PC-9 (cell line): ENCODE data around the gene OR56A5. TPM values are rescaled to one million over a fixed set of nuclear protein-coding genes. Genes with fewer than 3 reads are reported as not detected.

ENCODE experiments used
- BruUV-seq: library from RNA; stranded (reverse); fragments of 400-500 nt; replicated peaks from 2 replicates; lab custom pipeline; 2021; lab: Mats Ljungman, UMichigan
- CTCF ChIA-PET: fragments of 300-600 bp; sonication (Branson Sonifier 250); formaldehyde crosslinking; loops from one replicate; lab custom pipeline; 2022; ENCODE audit warnings: antibody characterized with exemption; lab: Charles Lee
- POLR2A ChIA-PET: fragments of 300-600 bp; sonication (Branson Sonifier 250); formaldehyde crosslinking; loops from one replicate; lab custom pipeline; 2022; ENCODE audit warnings: antibody characterized with exemption; ENCODE audit not compliant: unreplicated experiment; lab: Charles Lee
- DNase-seq, 2 experiments: peaks; one replicate each; pipeline versions ENCODE4 v3.0.0 to v3.0.0-alpha.2; 2015 to 2022; ENCODE audit warnings: mixed read lengths in 1 of 2
- H2AFZ ChIP-seq: fragments of 200-600 bp; sonication (generic); 2 replicates; pipeline ENCODE4 v1.8.1; 2017; ENCODE audit warnings: antibody characterized with exemption
- H3F3A ChIP-seq: fragments of 200-600 bp; sonication (generic); 2 replicates; pipeline ENCODE4 v1.8.1; 2017; ENCODE audit warnings: antibody characterized with exemption, mild to moderate bottlenecking, low read depth; ENCODE audit not compliant: insufficient read depth
- H3K27ac ChIP-seq: fragments of 200-600 bp; sonication (generic); 2 replicates; pipeline ENCODE4 v1.6.1; 2016; ENCODE audit warnings: mixed run types
- H3K27me3 ChIP-seq: fragments of 200-600 bp; sonication (generic); 2 replicates; pipeline ENCODE4 v1.6.1; 2016; ENCODE audit warnings: low read depth, mixed run types; ENCODE audit not compliant: insufficient read depth
- H3K36me3 ChIP-seq: fragments of 200-600 bp; sonication (generic); 2 replicates; pipeline ENCODE4 v1.6.1; 2016; ENCODE audit warnings: low read depth, mixed run types
- H3K4me1 ChIP-seq: fragments of 200-600 bp; sonication (generic); replicated peaks from 2 replicates; pipeline ENCODE4 v1.6.1; 2016; ENCODE audit warnings: mixed run types; ENCODE audit not compliant: insufficient read depth
- H3K4me2 ChIP-seq: fragments of 200-600 bp; sonication (generic); 2 replicates; pipeline ENCODE4 v1.6.1; 2017; ENCODE audit warnings: mixed run types
- H3K4me3 ChIP-seq: fragments of 200-600 bp; sonication (generic); 2 replicates; pipeline ENCODE4 v1.6.1; 2016; ENCODE audit warnings: mixed run types
- H3K79me2 ChIP-seq: fragments of 200-600 bp; sonication (generic); 2 replicates; pipeline ENCODE4 v1.6.1; 2017; ENCODE audit warnings: low read depth, mixed run types
- H3K9me2 ChIP-seq: fragments of 200-600 bp; sonication (generic); 2 replicates; pipeline ENCODE4 v1.8.1; 2017; ENCODE audit warnings: mild to moderate bottlenecking; ENCODE audit not compliant: insufficient read depth
- H3K9me3 ChIP-seq: fragments of 200-600 bp; sonication (generic); 2 replicates; pipeline ENCODE4 v1.8.1; 2016; ENCODE audit warnings: low read depth; ENCODE audit not compliant: insufficient read depth
- H4K20me1 ChIP-seq: fragments of 200-600 bp; sonication (generic); 2 replicates; pipeline ENCODE4 v1.8.1; 2017; ENCODE audit not compliant: insufficient read depth
- EZH2 ChIP-seq: fragments of 200-600 bp; sonication (generic); IDR thresholded peaks from 2 replicates; pipeline ENCODE4 v1.8.0; 2017; ENCODE audit warnings: antibody characterized with exemption, low read depth
- intact Hi-C: fragments of 100-400 bp; cut with micrococcal nuclease; formaldehyde crosslinking; loops from one replicate; pipeline ENCODE4 v1.10.0; 2022; ENCODE audit not compliant: unreplicated experiment
- total RNA-seq: library from RNA; stranded (reverse); gene quantifications from 2 replicates; pipeline ENCODE4 v1.2.3, GENCODE V29; 2021
- TF ChIP-seq, protein P1 (sequence below): fragments of 200-600 bp; sonication (generic); conservative IDR thresholded peaks from 2 replicates; pipeline ENCODE4 v1.6.1; 2017; ENCODE audit warnings: mixed run types, antibody characterized with exemption, mild to moderate bottlenecking, moderate library complexity

The OR56A5 gene
- total RNA-seq, 1 experiment from 2014 or later = not detected

GRCh38 chr11:5932671-5933070 is 35.6 kb downstream of the OR56A5 start:
- ChIA-PET POLR2A (no interaction called here), CTCF (no interaction called here)
- Histone ChIP-seq H4K20me1 (no peaks in the 10 kb centered on the region), H3K27me3 (peaks cover 12% of the 10 kb centered on the region), H3K79me2 (no peaks in the 10 kb centered on the region), H3K36me3 (no peaks in the 10 kb centered on the region), H3K4me2 (no peak overlapping the region), H3K4me3 (no peak overlapping the region), H3K27ac (no peak overlapping the region), H3K9me3 (no peaks in the 10 kb centered on the region), H3F3A (no peaks in the 10 kb centered on the region), H2AFZ (no peak overlapping the region), H3K4me1 (no peaks in the 10 kb centered on the region), H3K9me2 (no peaks in the 10 kb centered on the region)
- TF ChIP-seq, protein P1, sequence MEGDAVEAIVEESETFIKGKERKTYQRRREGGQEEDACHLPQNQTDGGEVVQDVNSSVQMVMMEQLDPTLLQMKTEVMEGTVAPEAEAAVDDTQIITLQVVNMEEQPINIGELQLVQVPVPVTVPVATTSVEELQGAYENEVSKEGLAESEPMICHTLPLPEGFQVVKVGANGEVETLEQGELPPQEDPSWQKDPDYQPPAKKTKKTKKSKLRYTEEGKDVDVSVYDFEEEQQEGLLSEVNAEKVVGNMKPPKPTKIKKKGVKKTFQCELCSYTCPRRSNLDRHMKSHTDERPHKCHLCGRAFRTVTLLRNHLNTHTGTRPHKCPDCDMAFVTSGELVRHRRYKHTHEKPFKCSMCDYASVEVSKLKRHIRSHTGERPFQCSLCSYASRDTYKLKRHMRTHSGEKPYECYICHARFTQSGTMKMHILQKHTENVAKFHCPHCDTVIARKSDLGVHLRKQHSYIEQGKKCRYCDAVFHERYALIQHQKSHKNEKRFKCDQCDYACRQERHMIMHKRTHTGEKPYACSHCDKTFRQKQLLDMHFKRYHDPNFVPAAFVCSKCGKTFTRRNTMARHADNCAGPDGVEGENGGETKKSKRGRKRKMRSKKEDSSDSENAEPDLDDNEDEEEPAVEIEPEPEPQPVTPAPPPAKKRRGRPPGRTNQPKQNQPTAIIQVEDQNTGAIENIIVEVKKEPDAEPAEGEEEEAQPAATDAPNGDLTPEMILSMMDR = no peak
- DNase-seq = no peak
- intact Hi-C loops = no loop called here
- no TSS peak for BruUV-seq

DNA sequence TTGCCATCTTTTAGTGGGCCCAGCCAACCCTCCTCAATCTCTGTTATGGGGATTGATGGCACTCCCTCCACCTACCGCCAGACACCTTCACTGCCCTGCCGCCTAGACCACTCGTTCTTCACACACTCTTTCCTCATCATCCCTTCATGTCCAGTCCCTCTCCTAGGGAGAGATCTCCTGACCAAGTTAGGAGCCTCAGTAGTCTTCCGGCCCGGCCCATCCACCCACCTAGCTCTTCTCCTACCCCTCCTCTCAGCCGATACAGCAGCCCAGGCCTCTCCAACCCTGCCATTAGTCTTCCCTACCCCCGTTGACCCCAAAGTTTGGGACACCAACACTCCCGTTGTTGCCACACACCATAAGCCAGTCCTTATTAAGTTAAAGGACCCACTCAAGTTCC is 37.2 kb downstream of the OR56A5 start:
- Histone ChIP-seq H3F3A (no peaks in the 10 kb centered on the region), H3K9me2 (no peaks in the 10 kb centered on the region), H3K4me2 (no peak overlapping the region), H3K9me3 (no peaks in the 10 kb centered on the region), H3K27me3 (peaks cover 12% of the 10 kb centered on the region), H3K79me2 (no peaks in the 10 kb centered on the region), H2AFZ (no peak overlapping the region), H3K27ac (no peak overlapping the region), H3K36me3 (no peaks in the 10 kb centered on the region), H3K4me1 (no peaks in the 10 kb centered on the region), H4K20me1 (no peaks in the 10 kb centered on the region), H3K4me3 (no peak overlapping the region)
- ChIA-PET POLR2A (no interaction called here), CTCF (no interaction called here)
- intact Hi-C loops = no loop called here
- no peak for DNase-seq
- no TSS peak for BruUV-seq
- TF ChIP-seq EZH2 = no peak
- TF ChIP-seq, protein P1 = no peak

GRCh38 chr11:5930614-5931013 is 37.7 kb downstream of the OR56A5 start:
- H3K9me2 ChIP-seq = no peaks in the 10 kb centered on the region
- no peaks in the 10 kb centered on the region for H3F3A ChIP-seq
- ChIA-PET POLR2A (no interaction called here), CTCF (no interaction called here)
- no peaks in the 10 kb centered on the region for H4K20me1 ChIP-seq
- no peak overlapping the region for H2AFZ ChIP-seq
- no peaks in the 10 kb centered on the region for H3K4me1 ChIP-seq
- H3K27me3 ChIP-seq = peaks cover 12% of the 10 kb centered on the region
- DNase-seq = no peak
- no peak overlapping the region for H3K27ac ChIP-seq
- H3K36me3 ChIP-seq = no peaks in the 10 kb centered on the region
- no peaks in the 10 kb centered on the region for H3K79me2 ChIP-seq
- no peaks in the 10 kb centered on the region for H3K9me3 ChIP-seq
- intact Hi-C loops = no loop called here
- TF ChIP-seq, protein P1 = no peak
- TF ChIP-seq EZH2 = no peak
- no TSS peak for BruUV-seq
- H3K4me2 ChIP-seq = no peak overlapping the region
- no peak overlapping the region for H3K4me3 ChIP-seq
